Choroid plexus epithelial cell (primary cell): ENCODE data around the gene ZNF74.
"Not testable (repeated sequence)": the region's sequence is repeated elsewhere in the genome, so short reads cannot be mapped to it uniquely, and the experiment has no call there.

Source experiments
- DNase-seq: peaks from one replicate; pipeline ENCODE4 v3.0.0-alpha.2; 2010; ENCODE audit warnings: low read depth
- H3K4me3 ChIP-seq: 2 replicates; pipeline ENCODE4 v1.5.1; 2011; ENCODE audit warnings: low read depth, mild to moderate bottlenecking, control low read depth, low read length, moderate library complexity
- TF ChIP-seq, protein P1 (sequence below): conservative IDR thresholded peaks from 2 replicates; pipeline ENCODE4 v1.5.1; 2011; ENCODE audit warnings: low read depth, mild to moderate bottlenecking, control low read depth, inconsistent platforms, low read length, moderate library complexity

Gene ZNF74

DNA sequence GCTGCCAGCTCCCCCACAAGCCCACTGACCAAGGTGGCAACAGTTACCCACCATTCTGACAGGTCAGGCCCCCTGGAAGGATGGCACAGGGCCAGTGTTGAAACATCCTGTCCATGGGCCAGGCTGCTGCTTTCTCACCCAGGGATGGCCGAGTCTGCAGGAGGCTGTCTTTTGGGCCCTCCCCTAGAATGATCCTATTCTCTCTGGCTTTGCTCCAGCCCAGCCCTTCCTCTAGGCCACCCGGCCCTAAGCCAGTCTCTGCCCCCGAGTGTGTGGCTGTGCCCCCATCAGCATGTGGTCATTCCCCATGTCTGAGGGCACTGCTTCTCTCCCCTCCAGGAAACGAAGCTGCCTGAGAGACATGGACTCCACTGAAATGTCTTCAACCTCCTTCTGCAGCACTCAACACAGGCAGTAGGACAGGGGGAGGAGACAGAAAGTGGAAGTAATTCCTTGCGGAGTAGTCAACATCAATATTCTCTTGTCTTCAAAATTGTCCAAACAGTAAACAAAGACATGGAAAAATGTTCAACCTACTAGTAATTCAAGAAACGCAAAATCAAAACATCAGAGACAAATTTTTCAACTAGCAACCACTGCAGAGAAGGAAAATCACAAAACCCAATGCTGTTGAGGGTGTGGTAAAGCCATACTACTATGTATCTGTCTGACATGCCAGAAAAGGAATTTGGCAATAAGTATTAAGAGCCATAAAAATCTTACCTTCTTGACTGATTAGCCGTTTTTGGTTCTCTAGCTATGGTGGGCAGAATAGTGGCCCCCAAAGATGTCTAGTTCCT is 48.7 kb downstream of the ZNF74 start:
- DNase-seq: no peak
- no peak overlapping the region for H3K4me3 ChIP-seq
- TF ChIP-seq, protein P1, sequence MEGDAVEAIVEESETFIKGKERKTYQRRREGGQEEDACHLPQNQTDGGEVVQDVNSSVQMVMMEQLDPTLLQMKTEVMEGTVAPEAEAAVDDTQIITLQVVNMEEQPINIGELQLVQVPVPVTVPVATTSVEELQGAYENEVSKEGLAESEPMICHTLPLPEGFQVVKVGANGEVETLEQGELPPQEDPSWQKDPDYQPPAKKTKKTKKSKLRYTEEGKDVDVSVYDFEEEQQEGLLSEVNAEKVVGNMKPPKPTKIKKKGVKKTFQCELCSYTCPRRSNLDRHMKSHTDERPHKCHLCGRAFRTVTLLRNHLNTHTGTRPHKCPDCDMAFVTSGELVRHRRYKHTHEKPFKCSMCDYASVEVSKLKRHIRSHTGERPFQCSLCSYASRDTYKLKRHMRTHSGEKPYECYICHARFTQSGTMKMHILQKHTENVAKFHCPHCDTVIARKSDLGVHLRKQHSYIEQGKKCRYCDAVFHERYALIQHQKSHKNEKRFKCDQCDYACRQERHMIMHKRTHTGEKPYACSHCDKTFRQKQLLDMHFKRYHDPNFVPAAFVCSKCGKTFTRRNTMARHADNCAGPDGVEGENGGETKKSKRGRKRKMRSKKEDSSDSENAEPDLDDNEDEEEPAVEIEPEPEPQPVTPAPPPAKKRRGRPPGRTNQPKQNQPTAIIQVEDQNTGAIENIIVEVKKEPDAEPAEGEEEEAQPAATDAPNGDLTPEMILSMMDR: no peak

DNA sequence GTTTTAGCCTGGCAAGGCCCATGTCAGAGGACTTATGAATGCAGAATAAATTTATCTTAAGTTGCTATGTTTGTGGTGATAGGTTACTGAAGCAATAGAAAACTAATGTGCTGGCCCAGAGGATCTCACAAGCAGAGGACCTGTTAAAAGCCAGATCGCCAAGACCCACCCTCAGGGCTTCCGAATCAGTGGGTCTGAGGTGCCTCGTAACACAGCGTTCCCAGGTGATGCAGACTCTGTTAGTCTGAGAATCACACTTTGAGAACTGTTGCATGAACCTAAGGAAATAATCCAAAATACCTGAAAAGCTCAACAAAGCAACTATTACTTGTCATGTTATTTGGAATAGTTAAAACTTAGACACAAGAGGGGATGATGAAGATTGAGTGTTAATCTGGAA is 50.4 kb downstream of the ZNF74 start:
- DNase-seq: no peak
- TF ChIP-seq, protein P1: no peak
- H3K4me3 ChIP-seq: no peak overlapping the region

DNA sequence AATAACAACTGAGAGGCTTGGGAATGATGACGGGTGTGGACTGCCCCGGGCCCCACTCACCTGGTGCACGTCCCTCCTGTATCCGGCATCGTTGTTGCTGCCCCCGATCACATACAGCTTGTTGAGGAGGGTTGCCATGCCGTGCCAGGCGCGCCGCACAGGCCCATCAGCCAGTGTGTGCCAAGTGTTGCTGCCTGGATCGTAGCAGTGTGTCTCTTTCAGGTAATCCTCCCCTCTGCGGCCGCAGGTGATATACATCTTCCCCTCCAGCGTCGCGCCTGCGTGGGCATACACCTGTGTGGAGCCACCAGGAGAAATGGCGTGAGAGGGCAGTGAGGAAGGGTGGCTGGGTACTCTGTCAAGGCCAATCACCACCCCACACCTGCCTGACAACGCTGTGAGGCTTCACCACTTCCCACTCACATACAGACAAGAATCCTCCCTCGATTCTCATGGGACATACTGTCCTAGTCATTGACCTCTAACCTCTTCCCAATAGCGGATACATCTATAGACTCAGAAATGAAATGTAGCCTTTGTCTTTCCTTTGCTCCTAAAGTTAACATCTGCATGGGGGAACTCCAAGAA is 52.5 kb downstream of the ZNF74 start:
- TF ChIP-seq, protein P1: no peak
- no peak overlapping the region for H3K4me3 ChIP-seq
- no peak for DNase-seq

DNA sequence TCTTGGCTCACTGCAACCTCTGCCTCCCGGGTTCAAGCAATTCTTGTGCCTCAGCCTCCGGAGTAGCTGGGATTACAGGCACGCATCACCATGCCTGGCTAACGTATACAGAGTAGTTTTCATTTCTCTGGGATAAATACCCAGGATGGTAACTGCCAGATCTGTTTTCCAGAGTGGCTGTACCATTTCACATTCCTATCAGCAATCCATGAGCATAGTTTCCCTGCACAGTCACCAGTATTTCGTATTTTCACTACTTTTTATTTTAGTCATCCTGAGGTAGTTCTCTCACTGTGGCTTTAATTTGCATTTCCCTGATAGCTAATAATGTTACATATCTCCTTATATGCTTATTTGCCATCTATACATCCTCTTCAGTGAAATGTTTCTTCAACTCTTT is 54.7 kb downstream of the ZNF74 start:
- TF ChIP-seq, protein P1: no peak
- DNase-seq: no peak

DNA sequence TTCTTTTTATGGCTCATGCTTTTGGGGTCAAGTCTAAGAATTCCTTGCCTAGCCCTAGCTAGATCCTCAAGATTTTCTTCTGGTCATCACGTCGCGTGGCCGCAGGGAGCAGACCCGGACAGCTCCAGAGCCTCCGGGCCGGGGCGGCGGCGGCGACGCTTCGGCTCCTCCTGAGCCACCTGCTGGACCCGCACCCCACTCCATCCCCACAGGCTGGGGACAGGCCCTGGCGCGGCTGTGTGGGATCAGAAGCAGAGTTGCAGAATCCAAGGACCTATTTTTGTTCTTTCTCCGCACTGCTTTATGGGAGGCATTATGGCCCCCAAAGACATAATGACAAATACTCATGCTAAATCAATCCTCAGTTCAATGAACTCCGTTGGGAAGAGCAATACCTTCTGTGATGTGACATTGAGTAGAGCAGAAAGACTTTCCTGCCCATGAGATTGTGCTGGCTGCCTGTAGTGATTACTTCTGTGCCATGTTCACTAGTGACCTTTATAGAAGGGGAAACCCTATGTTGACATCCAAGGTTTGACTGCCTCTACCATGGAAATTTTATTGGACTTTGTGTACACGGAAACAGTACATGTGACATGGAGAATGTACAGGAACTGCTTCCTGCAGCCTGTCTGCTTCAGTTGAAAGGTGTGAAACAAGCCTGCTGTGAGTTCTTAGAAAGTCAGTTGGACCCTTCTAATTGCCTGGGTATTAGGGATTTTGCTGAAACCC is 56.0 kb downstream of the ZNF74 start:
- H3K4me3 ChIP-seq: no peak overlapping the region
- TF ChIP-seq, protein P1: no peak
- no peak for DNase-seq

More for the DNA sequence above, 54.7 kb downstream of the ZNF74 start:
- H3K4me3 ChIP-seq: no peak overlapping the region

DNA sequence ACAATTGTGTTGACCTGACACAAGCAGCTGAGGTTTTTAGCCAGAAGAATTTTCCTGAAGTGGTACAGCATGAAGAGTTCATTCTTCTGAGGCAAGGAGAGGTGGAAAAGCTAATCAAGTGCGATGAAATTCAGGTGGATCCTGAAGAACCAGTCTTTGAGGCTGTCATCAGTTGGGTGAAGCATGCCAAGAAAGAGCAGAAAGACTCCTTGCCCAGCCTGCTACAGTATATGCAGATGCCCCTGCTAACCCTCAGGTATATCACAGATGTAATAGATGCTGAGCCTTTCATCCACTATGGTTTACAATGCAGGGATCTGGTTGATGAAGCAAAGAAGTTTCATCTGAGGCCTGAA is 56.6 kb downstream of the ZNF74 start:
- no peak for DNase-seq
- H3K4me3 ChIP-seq: no peak overlapping the region
- TF ChIP-seq, protein P1: no peak

DNA sequence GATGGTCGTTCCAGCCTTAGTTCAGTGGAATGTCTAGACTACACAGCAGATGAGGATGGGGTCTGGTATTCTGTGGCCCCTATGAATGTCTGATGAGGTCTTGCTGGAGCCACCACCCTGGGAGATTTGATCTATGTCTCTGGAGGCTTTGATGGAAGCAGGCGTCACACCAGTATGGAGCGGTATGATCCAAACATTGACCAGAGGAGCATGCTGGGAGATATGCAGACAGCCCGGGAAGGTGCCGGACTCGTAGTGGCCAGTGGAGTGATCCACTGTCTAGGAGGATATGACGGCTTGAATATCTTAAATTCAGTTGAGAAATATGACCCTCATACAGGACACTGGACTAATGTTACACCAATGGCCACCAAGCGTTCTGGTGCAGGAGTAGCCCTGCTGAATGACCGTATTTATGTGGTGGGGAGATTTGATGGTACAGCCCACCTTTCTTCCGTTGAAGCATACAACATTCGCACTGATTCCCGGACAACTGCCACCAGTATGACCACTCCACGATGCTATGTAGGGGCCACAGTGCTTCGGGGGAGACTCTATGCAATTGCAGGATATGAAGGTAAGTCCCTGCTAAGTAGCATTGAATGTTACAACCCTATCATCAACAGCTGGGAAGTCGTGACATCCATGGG is 57.3 kb downstream of the ZNF74 start:
- not testable (repeated sequence) for DNase-seq, H3K4me3 ChIP-seq
